ENCODE measurements around the gene PEPD.

PEPD gene

DNA sequence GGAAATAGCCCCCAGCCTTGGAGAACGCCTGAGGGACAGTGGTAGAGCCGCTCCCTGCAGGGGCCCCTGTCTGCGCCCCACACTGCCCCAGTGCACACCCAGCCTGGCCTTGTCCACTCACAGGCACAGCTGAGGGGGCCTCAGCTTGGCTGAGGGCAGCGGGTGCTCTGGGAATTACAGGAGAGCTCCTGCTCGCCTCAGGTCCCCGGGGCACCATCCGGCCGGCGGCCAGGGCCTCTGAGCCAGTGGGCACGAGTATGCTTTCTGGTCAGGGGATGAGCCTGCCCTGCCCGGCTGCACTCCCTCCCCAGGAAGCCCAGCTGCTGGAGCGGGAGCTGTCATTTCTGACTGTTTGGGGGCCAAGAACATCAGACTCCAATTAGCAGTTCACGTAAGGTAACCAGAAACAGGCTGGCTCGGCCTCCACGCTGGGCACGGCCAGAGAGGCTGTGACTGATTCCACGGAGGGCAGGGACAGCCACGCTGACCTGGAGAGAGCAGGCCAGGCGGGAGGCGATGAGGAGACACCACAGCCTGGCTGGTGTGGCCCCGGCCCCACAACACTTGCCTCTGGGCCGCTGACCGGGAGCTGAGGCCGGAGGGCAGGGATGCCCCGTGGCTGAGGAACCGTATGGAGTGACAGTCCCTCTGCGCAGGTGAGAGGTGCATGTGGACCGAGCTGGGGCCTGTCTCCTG lies 132.7 kb downstream of the PEPD start:
- TF ChIP-seq, protein P1, sequence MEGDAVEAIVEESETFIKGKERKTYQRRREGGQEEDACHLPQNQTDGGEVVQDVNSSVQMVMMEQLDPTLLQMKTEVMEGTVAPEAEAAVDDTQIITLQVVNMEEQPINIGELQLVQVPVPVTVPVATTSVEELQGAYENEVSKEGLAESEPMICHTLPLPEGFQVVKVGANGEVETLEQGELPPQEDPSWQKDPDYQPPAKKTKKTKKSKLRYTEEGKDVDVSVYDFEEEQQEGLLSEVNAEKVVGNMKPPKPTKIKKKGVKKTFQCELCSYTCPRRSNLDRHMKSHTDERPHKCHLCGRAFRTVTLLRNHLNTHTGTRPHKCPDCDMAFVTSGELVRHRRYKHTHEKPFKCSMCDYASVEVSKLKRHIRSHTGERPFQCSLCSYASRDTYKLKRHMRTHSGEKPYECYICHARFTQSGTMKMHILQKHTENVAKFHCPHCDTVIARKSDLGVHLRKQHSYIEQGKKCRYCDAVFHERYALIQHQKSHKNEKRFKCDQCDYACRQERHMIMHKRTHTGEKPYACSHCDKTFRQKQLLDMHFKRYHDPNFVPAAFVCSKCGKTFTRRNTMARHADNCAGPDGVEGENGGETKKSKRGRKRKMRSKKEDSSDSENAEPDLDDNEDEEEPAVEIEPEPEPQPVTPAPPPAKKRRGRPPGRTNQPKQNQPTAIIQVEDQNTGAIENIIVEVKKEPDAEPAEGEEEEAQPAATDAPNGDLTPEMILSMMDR (conservative IDR thresholded peaks at IDR 0.05; ENCODE audit: low read depth, low read length): no peak
- no peak overlapping the region for H3K4me3 ChIP-seq (ENCODE audit: low read length)
- DNase-seq (ENCODE audit: low read depth): no peak

DNA sequence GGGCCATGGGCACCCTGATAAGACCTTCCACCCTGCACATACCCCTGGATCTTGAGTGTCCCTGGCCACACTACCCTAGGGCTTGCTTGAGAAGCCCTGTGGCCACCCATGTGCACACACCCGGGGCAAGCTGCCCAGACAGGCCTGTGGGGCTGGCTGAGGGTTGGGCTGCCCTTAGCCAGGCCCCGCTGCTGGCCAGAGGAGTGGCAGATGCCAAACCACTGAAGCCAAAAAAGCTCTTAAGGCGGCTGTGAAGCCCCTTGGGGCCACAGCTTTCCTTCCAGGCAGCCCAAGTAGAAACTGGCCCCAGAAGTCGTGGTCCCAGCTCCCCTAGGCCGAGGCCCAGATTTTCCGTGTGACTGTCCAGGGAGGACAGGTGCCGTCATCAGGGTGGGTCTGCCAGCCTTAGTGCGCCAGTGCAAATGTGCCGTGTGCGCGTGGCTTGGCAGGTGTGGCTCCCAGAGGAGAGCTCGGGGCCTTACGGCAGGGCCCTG lies 133.3 kb downstream of the PEPD start:
- DNase-seq (ENCODE audit: low read depth): no peak
- no peak overlapping the region for H3K4me3 ChIP-seq (ENCODE audit: low read length)
- TF ChIP-seq, protein P1 (conservative IDR thresholded peaks at IDR 0.05; ENCODE audit: low read depth, low read length): no peak

DNA sequence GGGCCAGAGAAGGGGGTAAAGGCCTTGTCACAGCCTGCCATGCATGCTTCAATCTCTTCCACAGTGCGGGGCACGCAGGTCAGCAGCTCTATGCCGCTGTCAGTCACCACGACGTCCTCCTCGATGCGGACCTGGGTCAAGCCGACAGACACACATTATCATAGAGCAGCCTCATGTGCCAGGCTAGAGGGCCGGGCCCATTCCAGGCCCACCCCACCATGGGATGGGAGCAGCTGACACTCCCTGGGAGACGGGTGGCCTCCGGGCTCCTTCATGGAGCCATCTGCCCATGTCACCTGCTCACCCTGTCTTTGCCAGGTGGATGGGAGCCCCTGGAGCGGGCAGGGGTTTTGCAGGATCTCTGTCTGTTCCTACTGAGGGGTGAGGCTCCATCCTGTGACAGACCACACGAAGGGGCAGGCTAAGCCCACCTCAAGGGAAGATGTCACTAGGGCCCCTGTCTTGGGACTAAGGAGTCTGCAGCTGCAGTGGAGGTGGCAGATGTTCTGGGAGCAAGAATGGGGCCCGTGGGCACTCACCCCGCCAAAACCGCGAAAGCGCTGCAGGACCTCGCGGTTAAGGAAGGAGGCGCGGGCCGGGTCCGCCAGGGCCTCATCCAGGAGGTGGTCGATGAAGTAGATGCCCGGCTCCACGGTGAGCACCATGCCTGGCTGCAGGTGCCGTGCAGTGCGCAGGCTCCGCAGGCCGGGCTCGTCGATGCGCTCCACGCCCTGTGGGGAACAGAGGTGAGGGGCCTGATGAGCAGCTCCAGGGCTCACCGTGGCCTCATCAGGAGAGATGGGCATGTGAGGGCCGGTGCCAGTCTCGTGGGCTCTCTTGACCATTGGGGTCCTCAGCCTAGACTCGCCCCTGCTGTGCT lies 134.0 kb downstream of the PEPD start:
- DNase-seq (ENCODE audit: low read depth): no peak

DNA sequence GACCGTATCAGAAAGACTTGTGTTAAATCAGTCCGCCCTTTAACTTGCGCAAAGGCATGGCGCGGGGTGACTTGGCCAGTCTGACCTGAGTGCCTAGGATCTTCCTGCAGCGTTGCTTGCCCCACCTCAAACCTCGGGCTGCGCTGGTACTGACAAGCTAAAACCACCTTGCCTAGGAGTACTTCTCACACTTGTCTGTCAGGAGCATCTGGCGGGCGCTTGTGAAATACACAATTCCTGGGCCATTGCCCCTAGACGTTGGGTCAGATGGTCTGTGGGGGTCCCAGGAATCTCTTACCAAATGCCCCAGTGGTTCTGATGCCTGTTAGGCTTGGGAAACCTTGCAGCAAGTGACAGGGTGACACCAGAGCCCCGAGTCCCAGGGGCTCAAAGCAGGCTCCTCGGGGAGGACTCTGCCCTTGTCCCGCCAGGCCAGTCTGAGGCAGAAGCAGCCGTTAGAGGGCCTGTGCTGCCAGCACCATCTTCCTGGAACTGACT lies 135.2 kb downstream of the PEPD start:
- TF ChIP-seq, protein P1 (conservative IDR thresholded peaks at IDR 0.05; ENCODE audit: low read depth, low read length): no peak
- no peak for DNase-seq (ENCODE audit: low read depth)
- H3K4me3 ChIP-seq (ENCODE audit: low read length): no peak overlapping the region

More for the DNA sequence above, 134.0 kb downstream of the PEPD start:
- H3K4me3 ChIP-seq (ENCODE audit: low read length): no peak overlapping the region
- TF ChIP-seq, protein P1 (conservative IDR thresholded peaks at IDR 0.05; ENCODE audit: low read depth, low read length): no peak

DNA sequence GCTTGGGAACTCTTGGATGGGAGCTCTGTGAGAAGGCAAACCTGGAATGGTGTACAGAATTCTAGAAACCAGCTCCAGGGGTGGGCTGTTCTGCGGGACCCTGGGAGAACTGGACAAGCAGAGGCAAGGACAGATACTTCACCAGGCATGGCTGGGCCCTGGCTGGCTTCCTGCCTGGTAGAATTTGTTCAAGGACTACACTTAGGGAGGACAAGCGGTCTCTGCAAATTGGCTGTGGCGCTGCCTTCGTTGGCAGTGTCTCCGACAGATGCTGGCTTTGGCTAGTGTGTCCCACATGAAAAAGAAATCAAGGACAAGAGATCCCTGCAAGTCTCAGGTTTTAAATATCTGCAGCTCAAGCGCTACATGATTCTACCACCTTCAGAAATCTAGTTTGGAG lies 135.6 kb downstream of the PEPD start:
- TF ChIP-seq, protein P1 (conservative IDR thresholded peaks at IDR 0.05; ENCODE audit: low read depth, low read length): no peak
- DNase-seq (ENCODE audit: low read depth): no peak
- H3K4me3 ChIP-seq (ENCODE audit: low read length): no peak overlapping the region

DNA sequence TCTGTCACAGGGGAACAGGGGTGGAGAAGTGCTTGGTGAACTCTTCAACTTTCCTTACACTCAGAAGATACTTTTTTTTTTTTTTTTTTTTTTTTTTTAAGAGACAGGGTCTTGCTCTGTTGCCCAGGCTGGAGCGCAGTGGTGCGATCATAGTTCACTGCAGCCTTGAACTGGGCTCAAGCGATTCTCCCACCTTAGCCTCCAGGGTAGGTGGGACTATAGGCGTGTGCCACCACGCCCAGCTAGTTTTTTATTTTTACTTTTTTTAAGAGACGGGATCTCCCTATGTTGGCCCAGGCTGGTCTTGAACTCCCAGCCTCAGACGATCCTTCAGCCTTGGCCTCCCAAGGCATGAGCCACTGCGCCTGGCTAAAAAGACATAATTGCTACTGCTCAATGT lies 136.6 kb downstream of the PEPD start:
- no peak overlapping the region for H3K4me3 ChIP-seq (ENCODE audit: low read length)
- TF ChIP-seq, protein P1 (conservative IDR thresholded peaks at IDR 0.05; ENCODE audit: low read depth, low read length): no peak
- no peak for DNase-seq (ENCODE audit: low read depth)
